ENCODE measurements around the gene NFIA. TPM values are rescaled to one million over a fixed set of nuclear protein-coding genes. Genes with fewer than 3 reads are reported as not detected.

The NFIA gene
- total RNA-seq, 1 experiment from 2014 or later = 0.35 TPM

DNA sequence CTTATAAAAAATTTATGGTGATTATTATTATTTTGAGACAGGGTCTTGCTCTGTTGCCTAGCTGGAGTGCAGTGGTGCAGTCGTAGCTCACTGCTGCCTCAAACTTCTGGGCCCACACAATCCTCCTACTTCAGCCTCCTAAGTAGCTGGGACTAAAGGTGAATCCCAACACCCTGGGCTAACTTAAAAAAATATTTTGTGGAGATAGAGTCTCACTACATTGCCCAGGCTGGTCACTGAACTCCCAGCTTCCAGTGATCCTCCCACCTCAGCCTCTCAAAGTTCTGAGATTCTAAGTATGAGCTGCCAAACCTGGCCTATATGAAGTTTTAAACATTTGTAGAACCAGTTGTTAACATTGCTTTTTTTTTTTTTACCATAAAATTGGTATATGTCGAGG is 18.2 kb downstream of the NFIA start:
- Histone ChIP-seq H3K18ac (ENCODE audit: insufficient read length, low read depth, low read length) (no peak overlapping the region), H3K23ac (ENCODE audit: insufficient read length, low read depth, low read length) (no peak overlapping the region), H3K79me1 (ENCODE audit: insufficient read depth, low read depth, low read length, poor library complexity, severe bottlenecking) (no peaks in the 10 kb centered on the region), H3K23me2 (ENCODE audit: insufficient read length, low read depth, low read length, poor library complexity, severe bottlenecking) (no peaks in the 10 kb centered on the region), H2AFZ (ENCODE audit: low read length) (no peak overlapping the region), H3K27me3 (ENCODE audit: insufficient read depth, low read length) (no peaks in the 10 kb centered on the region), H2BK5ac (ENCODE audit: insufficient read length, low read length) (no peak overlapping the region), H3K14ac (ENCODE audit: insufficient read depth, low read length) (no peak overlapping the region), H3T11ph (ENCODE audit: low read length) (no peak overlapping the region), H2BK12ac (ENCODE audit: insufficient read length, low read depth, low read length) (no peak overlapping the region), H3K4me2 (ENCODE audit: insufficient read depth, insufficient read length, low read length) (no peak overlapping the region), H2BK15ac (ENCODE audit: low read depth, low read length) (no peak overlapping the region), H3K27ac (ENCODE audit: insufficient read length, low read depth, low read length) (no peak overlapping the region), H2BK20ac (ENCODE audit: low read depth, low read length, poor library complexity, severe bottlenecking) (no peak overlapping the region), H4K8ac (replicated peaks; ENCODE audit: insufficient read length, low read depth, low read length) (no peak overlapping the region), H2AK5ac (ENCODE audit: insufficient read length, low read length) (no peak overlapping the region), H3K9me3 (ENCODE audit: control insufficient read depth, low read depth, low read length) (no peaks in the 10 kb centered on the region), H3K4me1 (ENCODE audit: insufficient read depth, low read length) (no peaks in the 10 kb centered on the region), H3K4ac (ENCODE audit: low read depth, low read length) (no peak overlapping the region), H3K9ac (ENCODE audit: extremely low read depth, insufficient read length, low read length) (no peak overlapping the region), H2BK120ac (ENCODE audit: low read depth, low read length, poor library complexity, severe bottlenecking) (no peak overlapping the region), H4K91ac (ENCODE audit: insufficient read length, low read depth, low read length) (no peak overlapping the region), H3K79me2 (ENCODE audit: insufficient read depth, low read length) (no peaks in the 10 kb centered on the region), H3K56ac (ENCODE audit: insufficient read length, low read depth, low read length) (no peak overlapping the region), H4K20me1 (ENCODE audit: control insufficient read depth, insufficient read depth, insufficient read length) (no peaks in the 10 kb centered on the region), H4K5ac (ENCODE audit: insufficient read length, low read depth, low read length) (no peak overlapping the region)
- DNase-seq = no peak
- H3K36me3 Mint-ChIP-seq (ENCODE audit: insufficient read depth in 1 of 3, low read depth in 3 of 3) = no peaks in the 10 kb centered on the region
- WGBS (ENCODE audit: extremely low coverage, insufficient read length, low lambda C conversion rate) = no CpG with 5 or more reads among the region's 2 CpGs
- no peaks in the 10 kb centered on the region for H3K27me3 Mint-ChIP-seq (ENCODE audit: low read depth)
- TF ChIP-seq, protein P1, sequence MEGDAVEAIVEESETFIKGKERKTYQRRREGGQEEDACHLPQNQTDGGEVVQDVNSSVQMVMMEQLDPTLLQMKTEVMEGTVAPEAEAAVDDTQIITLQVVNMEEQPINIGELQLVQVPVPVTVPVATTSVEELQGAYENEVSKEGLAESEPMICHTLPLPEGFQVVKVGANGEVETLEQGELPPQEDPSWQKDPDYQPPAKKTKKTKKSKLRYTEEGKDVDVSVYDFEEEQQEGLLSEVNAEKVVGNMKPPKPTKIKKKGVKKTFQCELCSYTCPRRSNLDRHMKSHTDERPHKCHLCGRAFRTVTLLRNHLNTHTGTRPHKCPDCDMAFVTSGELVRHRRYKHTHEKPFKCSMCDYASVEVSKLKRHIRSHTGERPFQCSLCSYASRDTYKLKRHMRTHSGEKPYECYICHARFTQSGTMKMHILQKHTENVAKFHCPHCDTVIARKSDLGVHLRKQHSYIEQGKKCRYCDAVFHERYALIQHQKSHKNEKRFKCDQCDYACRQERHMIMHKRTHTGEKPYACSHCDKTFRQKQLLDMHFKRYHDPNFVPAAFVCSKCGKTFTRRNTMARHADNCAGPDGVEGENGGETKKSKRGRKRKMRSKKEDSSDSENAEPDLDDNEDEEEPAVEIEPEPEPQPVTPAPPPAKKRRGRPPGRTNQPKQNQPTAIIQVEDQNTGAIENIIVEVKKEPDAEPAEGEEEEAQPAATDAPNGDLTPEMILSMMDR (conservative IDR thresholded peaks at IDR 0.05) = no peak
- no peaks in the 10 kb centered on the region for H3K9me3 Mint-ChIP-seq
- H3K4me1 Mint-ChIP-seq = no peaks in the 10 kb centered on the region
- H3K27ac Mint-ChIP-seq = peak overlapping the region in 1 of 3 experiments; percentile 27; a peak in 1 of 7 replicates
- no peak overlapping the region for H3K4me3 Mint-ChIP-seq

Measured in H9 (cell line).